GM06990 (cell line): ENCODE results near the gene RBM6.
A peak's percentile ranks its signal among the peaks of the same experiment; 100 is the strongest.

Experiments used
- DNase-seq: peaks from one replicate; pipeline ENCODE4 v3.0.0-alpha.2; 2011; ENCODE audit not compliant: insufficient read length; ENCODE audit errors: extremely low read depth
- H3K27me3 ChIP-seq: replicated peaks from 2 replicates; pipeline ENCODE4 v1.6.0; 2011; ENCODE audit warnings: low read length; ENCODE audit not compliant: control insufficient read depth, insufficient read depth
- H3K36me3 ChIP-seq: 2 replicates; pipeline ENCODE4 v1.5.1; 2011; ENCODE audit warnings: low read length; ENCODE audit not compliant: control insufficient read depth, insufficient read depth
- H3K4me3 ChIP-seq: replicated peaks from 2 replicates; pipeline ENCODE4 v1.5.1; 2011; ENCODE audit warnings: low read depth, mild to moderate bottlenecking, control low read depth, low read length
- CTCF ChIP-seq: IDR thresholded peaks from 2 replicates; pipeline ENCODE4 v1.5.1; 2011; ENCODE audit warnings: low read length, control low read depth, mild to moderate bottlenecking, inconsistent platforms; ENCODE audit not compliant: insufficient read depth, poor library complexity, severe bottlenecking

Gene RBM6

GRCh38 chr3:49939858-49940666 is at the start of gene RBM6:
Gene RBM6 (plus strand): TSS chr3:49940150. CDS start chr3:49962642, 22,492 bp downstream.
- TF ChIP-seq CTCF = no peak
- no peaks in the 10 kb centered on the region for H3K36me3 ChIP-seq

GRCh38 chr3:49895791-49896190 is 44.2 kb upstream of the RBM6 start:
- no peaks in the 10 kb centered on the region; the same call in 1 of the 2 replicates for H3K36me3 ChIP-seq
- DNase-seq = no peak
- TF ChIP-seq CTCF = no peak

More at GRCh38 chr3:49939858-49940666, at the start of gene RBM6:
- peak within 1 kb of the TSS; percentile 80 for H3K4me3 ChIP-seq
- peak; percentile 98 for DNase-seq
- no peaks in the 10 kb centered on the region for H3K27me3 ChIP-seq

GRCh38 chr3:49896345-49896744 is 43.6 kb upstream of the RBM6 start:
- TF ChIP-seq CTCF = no peak
- Histone ChIP-seq H3K27me3 (no peaks in the 10 kb centered on the region), H3K36me3 (no peaks in the 10 kb centered on the region; the same call in 1 of the 2 replicates), H3K4me3 (no peak overlapping the region)
- DNase-seq = no peak

More at GRCh38 chr3:49895791-49896190, 44.2 kb upstream of the RBM6 start:
- Histone ChIP-seq H3K4me3 (no peak overlapping the region), H3K27me3 (no peaks in the 10 kb centered on the region)

GRCh38 chr3:49898991-49899390 is 41.0 kb upstream of the RBM6 start:
- Histone ChIP-seq H3K27me3 (no peaks in the 10 kb centered on the region), H3K4me3 (no peak overlapping the region), H3K36me3 (no peaks in the 10 kb centered on the region; the same call in 1 of the 2 replicates)
- no peak for TF ChIP-seq CTCF
- no peak for DNase-seq

GRCh38 chr3:49899815-49900214 is 40.1 kb upstream of the RBM6 start:
- no peak overlapping the region for H3K4me3 ChIP-seq
- H3K36me3 ChIP-seq = no peaks in the 10 kb centered on the region; the same call in 1 of the 2 replicates
- TF ChIP-seq CTCF = peak; percentile 45
- no peaks in the 10 kb centered on the region for H3K27me3 ChIP-seq
- DNase-seq = no peak
